ENCODE measurements around the gene DAPL1. TPM values are rescaled to one million over a fixed set of nuclear protein-coding genes. Genes with fewer than 3 reads are reported as not detected.

Gene DAPL1
- polyA plus RNA-seq, 1 of the 3 experiments (the other 2 are of a cell fraction): not detected

- no peaks in the 10 kb centered on the region for H3K9me2 ChIP-seq
- no peaks in the 10 kb centered on the region for H3K9me3 ChIP-seq
- H3K4me2 ChIP-seq: no peak overlapping the region
- no peak overlapping the region for H2AFZ ChIP-seq (ENCODE audit: low read depth)
- H3K36me3 ChIP-seq (replicated peaks in 1 of 2; ENCODE audit: control insufficient read depth in 1 of 2, insufficient read depth in 2 of 2, low read length in 1 of 2): no peaks in the 10 kb centered on the region
- H3K4me1 ChIP-seq (ENCODE audit: control insufficient read depth in 1 of 2, insufficient read depth in 2 of 2, low read depth in 1 of 2, low read length in 1 of 2): no peaks in the 10 kb centered on the region
- no peaks in the 10 kb centered on the region for H3K27me3 ChIP-seq (ENCODE audit: insufficient read depth)
- H3K79me2 ChIP-seq (ENCODE audit: insufficient read depth): no peaks in the 10 kb centered on the region
- no peaks in the 10 kb centered on the region for H3F3A ChIP-seq (replicated peaks; ENCODE audit: insufficient read depth)
- POLR2A ChIA-PET: no interaction called here
- no peaks in the 10 kb centered on the region for H4K20me1 ChIP-seq (ENCODE audit: insufficient read depth)
- no peak overlapping the region for H3K27ac ChIP-seq (ENCODE audit: low read depth in 2 of 2, low read length in 1 of 2)
- CTCF ChIA-PET: no interaction called here
- DNase-seq: no peak
- no peak overlapping the region for H3K4me3 ChIP-seq (ENCODE audit: low read depth in 2 of 2, low read length in 1 of 2)
- TF ChIP-seq POLR2AphosphoS5 (IDR thresholded peaks at IDR 0.05; ENCODE audit: low read depth, low read length) (no peak), MEF2A (IDR thresholded peaks at IDR 0.05; ENCODE audit: borderline replicate concordance, low read depth) (no peak), SMC3 (IDR thresholded peaks at IDR 0.05; ENCODE audit: low read depth, low read length) (no peak), CHD2 (IDR thresholded peaks at IDR 0.05; ENCODE audit: low read length, partially characterized antibody) (no peak), SIN3A (IDR thresholded peaks at IDR 0.05; ENCODE audit: borderline replicate concordance, low read depth, low read length) (no peak), TAF1 (IDR thresholded peaks at IDR 0.05; ENCODE audit: borderline replicate concordance, low read depth, low read length) (no peak), NFIC (IDR thresholded peaks at IDR 0.05; ENCODE audit: borderline replicate concordance) (no peak), IRF3 (IDR thresholded peaks at IDR 0.05; ENCODE audit: low read depth, low read length) (no peak), PBX3 (IDR thresholded peaks at IDR 0.05) (no peak), JUND (IDR thresholded peaks at IDR 0.05) (no peak), FOXM1 (IDR thresholded peaks at IDR 0.05; ENCODE audit: low read depth) (no peak), FOXJ3 (CRISPR knock-in tag; IDR thresholded peaks at IDR 0.05) (no peak), YY1 (IDR thresholded peaks at IDR 0.05; ENCODE audit: low read depth) (no peak), NRF1 (IDR thresholded peaks at IDR 0.05; ENCODE audit: low read depth, low read length) (no peak), REST (IDR thresholded peaks at IDR 0.05; ENCODE audit: low read depth, low read length) (no peak)
- TF ChIP-seq, protein P1, sequence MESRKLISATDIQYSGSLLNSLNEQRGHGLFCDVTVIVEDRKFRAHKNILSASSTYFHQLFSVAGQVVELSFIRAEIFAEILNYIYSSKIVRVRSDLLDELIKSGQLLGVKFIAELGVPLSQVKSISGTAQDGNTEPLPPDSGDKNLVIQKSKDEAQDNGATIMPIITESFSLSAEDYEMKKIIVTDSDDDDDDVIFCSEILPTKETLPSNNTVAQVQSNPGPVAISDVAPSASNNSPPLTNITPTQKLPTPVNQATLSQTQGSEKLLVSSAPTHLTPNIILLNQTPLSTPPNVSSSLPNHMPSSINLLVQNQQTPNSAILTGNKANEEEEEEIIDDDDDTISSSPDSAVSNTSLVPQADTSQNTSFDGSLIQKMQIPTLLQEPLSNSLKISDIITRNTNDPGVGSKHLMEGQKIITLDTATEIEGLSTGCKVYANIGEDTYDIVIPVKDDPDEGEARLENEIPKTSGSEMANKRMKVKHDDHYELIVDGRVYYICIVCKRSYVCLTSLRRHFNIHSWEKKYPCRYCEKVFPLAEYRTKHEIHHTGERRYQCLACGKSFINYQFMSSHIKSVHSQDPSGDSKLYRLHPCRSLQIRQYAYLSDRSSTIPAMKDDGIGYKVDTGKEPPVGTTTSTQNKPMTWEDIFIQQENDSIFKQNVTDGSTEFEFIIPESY (IDR thresholded peaks at IDR 0.05; ENCODE audit: borderline replicate concordance, low read depth): no peak
- 33% methylated on average over 2 of the region's 2 CpGs for WGBS (ENCODE audit: low lambda C conversion rate)
- H3K9ac ChIP-seq: no peak overlapping the region
Measured at GRCh38 chr2:158837645-158838044, 42.5 kb downstream of the DAPL1 start.
